GM10248 (cell line): Measurements from ENCODE around the gene NNT.
"Not testable (repeated sequence)": the region's sequence is repeated elsewhere in the genome, so short reads cannot be mapped to it uniquely, and the experiment has no call there.

Experiments
- CTCF ChIA-PET: fragments of 300-600 bp; sonication (Branson Sonifier 250); formaldehyde crosslinking; extraction: SDS; loops from one replicate; lab custom pipeline; 2021; ENCODE audit warnings: antibody characterized with exemption; lab: Yijun Ruan, JAX
- POLR2A ChIA-PET: fragments of 350-650 bp; sonication (Branson Sonifier 250); formaldehyde crosslinking; extraction: SDS; loops from one replicate; lab custom pipeline; 2020; ENCODE audit warnings: antibody characterized with exemption; lab: Yijun Ruan, JAX
- DNase-seq: peaks from one replicate; pipeline ENCODE4 v3.0.0; 2012; ENCODE audit errors: extremely low spot score
- CTCF ChIP-seq: IDR thresholded peaks from 2 replicates; pipeline ENCODE4 v1.5.1; 2012; ENCODE audit warnings: mild to moderate bottlenecking, low read depth; ENCODE audit errors: extremely low read depth, missing control alignments, control extremely low read depth

Gene NNT

DNA sequence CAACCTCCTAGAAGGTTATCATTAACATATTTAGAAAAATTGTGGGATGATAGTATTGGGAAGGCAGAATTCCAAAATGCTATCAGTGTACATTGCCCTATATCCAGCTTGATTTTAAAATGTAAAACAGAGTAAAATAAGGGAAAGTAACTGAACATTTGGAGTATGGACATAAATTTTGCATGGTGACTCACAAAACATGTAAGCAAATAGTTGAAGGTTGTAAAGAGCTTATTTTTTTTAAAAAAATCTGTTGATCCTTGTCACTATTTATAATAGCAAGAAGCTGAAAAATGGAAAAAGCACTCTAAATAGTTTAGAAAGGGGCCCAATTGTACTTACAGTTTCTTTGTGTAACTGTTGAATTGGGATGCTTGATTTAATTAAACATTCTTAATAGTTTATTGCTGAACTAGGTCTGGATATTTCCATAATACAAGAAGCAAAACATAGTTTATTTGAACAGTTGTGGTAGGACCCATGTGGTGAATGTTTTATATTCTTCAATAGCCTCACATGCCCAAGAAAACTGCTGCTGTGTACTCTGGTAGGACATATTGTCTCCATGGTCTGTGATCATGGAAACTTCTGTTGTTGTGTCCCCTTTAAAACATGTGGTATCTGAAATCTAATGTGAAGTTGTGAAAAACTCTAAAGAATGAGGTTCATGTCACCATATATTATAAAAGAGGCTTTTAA, 82.4 kb downstream of the NNT start:
- POLR2A ChIA-PET = no interaction called here
- CTCF ChIA-PET = no interaction called here
- TF ChIP-seq CTCF = no peak
- no peak for DNase-seq

DNA sequence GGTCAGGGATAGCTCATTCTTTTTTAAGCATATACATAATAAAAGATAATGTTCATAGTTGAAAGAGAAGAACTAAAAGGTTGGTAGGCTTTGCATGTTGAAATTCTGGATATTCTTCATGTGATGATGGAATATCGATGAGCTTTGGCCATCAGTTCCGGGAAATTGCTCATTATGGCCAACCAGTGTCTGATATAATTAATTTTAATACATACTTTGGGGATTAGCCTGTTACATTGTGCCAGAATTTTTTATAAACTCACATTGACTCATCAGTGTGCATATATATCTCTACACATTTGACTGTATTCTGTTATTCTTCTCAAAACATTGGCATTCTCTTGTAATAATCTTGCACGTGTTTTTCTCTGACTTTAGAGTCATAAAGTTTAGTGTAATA, 84.3 kb downstream of the NNT start:
- POLR2A ChIA-PET = no interaction called here
- TF ChIP-seq CTCF = no peak
- DNase-seq = no peak
- CTCF ChIA-PET = interaction anchor here (1.3 kb wide), 1 partner anchor 8 kb away, joined by 4 read pairs; no protein-coding TSS in a partner anchor

DNA sequence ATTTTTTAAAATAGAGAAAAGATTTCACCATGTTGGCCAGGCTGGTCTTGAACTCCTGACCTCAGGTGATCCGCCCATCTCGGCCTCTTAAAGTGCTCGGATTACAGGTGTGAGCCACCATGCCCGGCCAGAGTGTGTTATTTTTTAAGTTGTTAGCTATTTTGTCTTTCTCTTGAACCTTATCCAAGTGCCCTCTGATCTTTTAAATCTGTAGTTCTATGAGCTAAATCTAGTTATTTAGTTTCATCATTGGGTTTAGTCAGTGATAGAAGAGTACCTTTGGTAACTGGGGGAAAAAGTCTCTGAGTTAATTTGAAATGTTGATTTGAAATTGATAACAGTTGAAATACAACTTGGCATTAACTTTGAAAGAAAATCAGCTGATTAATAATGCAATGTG, 88.3 kb downstream of the NNT start:
- CTCF ChIA-PET = no interaction called here
- no peak for DNase-seq
- POLR2A ChIA-PET = no interaction called here
- no peak for TF ChIP-seq CTCF

- TF ChIP-seq CTCF = no peak
- POLR2A ChIA-PET = no interaction called here
- DNase-seq = no peak
- CTCF ChIA-PET = no interaction called here
Observed at GRCh38 chr5:43691893-43692292, 88.9 kb downstream of the NNT start.

- TF ChIP-seq CTCF = no peak
- POLR2A ChIA-PET = no interaction called here
- CTCF ChIA-PET = interaction anchor here (1.5 kb wide), 1 partner anchor 10 kb away, joined by 3 read pairs; no protein-coding TSS in a partner anchor
- DNase-seq = no peak
Observed at GRCh38 chr5:43693411-43693810, 90.4 kb downstream of the NNT start.

DNA sequence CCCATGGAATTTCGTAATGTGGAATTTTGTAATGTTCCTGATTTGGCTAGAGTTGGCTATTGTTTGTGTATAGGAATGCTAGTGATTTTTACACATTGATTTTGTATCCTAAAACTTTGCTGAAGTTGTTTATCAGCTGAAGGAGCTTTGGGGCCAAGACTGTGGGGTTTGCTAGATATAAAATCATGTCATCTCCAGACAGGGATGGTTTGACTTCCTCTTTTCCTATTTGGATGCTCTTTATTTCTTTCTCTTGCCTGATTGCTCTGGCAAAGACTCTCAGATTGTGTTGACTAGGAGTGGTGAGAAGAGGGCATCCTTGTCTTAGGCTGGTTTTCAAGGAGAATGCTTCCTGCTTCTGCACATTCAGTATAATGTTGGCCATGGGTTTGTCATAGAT, 91.0 kb downstream of the NNT start:
- POLR2A ChIA-PET = no interaction called here
- CTCF ChIA-PET = interaction anchor here (1.3 to 1.5 kb wide), 2 partner anchors 9 to 62 kb away, joined by 3 to 4 read pairs; no protein-coding TSS in a partner anchor
- no peak for TF ChIP-seq CTCF
- no peak for DNase-seq

DNA sequence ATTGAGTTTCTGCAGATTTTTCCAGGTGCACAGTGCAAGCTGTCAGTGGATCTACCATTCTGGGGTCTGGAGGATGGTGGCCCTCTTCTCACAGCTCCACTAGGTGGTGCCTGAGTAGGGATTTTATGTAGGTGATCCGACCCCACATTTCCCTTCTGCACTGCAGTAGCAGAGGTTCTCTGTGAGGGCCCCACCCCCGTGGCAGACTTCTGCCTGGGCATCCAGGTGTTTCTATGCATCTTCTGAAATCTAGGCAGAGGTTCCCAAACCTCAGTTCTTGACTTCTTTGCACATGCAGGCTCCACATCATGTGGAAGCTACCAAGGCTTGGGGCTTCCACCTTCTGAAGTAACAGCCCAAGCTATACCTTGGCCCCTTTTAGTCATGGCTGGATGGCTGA, 93.5 kb downstream of the NNT start:
- CTCF ChIA-PET = interaction anchor here (0.7 to 0.9 kb wide), 2 partner anchors 8 to 13 kb away, joined by 3 read pairs; no protein-coding TSS in a partner anchor
- POLR2A ChIA-PET, DNase-seq: not testable (repeated sequence)
